ENCODE data around the gene CHRM4.

Gene CHRM4

DNA sequence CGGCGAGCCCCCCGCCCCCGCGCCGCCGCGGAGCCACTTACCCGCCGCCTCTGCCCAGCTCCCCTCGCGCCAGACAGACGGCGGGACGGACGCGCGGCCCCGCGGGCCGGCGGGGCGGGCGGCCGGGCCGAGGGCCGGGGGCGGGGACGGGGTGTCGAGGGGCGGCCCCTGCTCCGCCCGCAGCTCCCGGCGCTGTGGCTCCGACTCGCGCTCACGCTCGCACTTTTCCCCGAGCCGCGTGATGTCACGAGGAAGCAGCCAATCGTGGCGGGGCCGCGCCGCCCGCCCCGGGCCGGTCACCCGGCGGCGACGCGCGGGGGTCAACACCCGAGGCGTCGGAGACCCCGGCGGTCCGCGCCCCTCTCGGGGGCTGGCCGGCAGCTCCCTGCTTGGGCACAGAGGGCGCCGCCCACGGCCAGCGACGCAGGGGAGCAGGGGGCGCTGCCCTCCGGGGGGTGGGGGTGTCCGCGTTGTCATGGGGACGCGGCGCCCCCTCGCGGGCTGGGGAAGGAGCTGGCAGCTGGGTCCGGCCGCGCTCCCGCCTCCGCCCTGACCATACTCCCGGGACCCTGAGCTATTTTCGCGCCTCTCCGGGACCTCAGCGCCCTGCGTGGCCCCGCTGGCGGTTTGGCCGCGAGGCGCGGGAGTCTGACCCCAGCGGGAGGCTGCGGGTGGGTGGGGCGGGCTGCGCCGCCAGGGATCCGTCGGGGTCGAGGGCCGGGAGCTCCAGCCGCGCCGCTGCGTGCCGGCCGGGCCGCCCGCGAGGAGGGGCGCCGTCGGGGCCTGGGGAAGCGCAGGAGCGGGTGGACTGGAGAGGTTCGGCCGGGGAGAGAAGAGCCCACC is at the start of gene CHRM4:
Gene CHRM4 (minus strand): TSS at position 199 of the 843 bp plus-strand sequence. CDS start 5,219 bp downstream, outside the sequence.
- Histone ChIP-seq H3K4me3 (ENCODE audit: low read depth in 1 of 5, low read length in 5 of 5) (peak within 1 kb of the TSS in 4 of 5 donors; percentile 36 to 64 (median 42)), H3K4me1 (ENCODE audit: control insufficient read depth in 5 of 5, insufficient read depth in 5 of 5, low read length in 5 of 5) (peaks cover 0 to 42% (median 35%) of the 10 kb centered on the region in 5 donors), H3K27ac (ENCODE audit: low read depth, low read length) (no peak within 1 kb of the TSS), H3K27me3 (ENCODE audit: control insufficient read depth in 5 of 5, insufficient read depth in 4 of 5, low read length in 5 of 5) (peaks cover 28 to 37% (median 35%) of the 10 kb centered on the region in 5 donors), H3K36me3 (ENCODE audit: control insufficient read depth in 5 of 5, insufficient read depth in 5 of 5, low read length in 5 of 5) (peaks cover 0 to 10% (median 9%) of the 10 kb centered on the region in 5 donors), H3K9ac (ENCODE audit: low read length in 5 of 5) (no peak within 1 kb of the TSS), H3K9me3 (ENCODE audit: control insufficient read depth in 5 of 5, low read length in 5 of 5) (no peaks in the 10 kb centered on the region)

DNA sequence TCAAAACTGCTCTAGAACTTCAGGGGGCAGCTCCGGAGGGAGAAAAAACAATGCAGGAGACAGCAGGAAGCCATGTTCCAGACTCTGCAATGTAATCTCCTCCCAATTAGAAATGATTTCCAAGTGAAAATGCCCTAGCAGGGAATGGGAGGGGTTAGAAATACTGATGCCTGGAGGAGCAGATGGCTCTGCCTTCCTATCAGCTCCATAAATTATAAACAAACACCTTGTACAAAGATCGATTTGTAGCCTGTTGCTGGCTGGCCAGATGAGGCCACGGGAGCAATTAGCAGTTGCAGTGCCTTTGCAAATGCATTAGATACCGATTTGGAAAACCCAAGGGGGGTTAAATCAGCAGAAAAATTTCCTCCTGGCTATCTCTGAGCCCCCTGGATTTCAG is 46.6 kb upstream of the CHRM4 start:
- H3K36me3 ChIP-seq (ENCODE audit: control insufficient read depth in 5 of 5, insufficient read depth in 5 of 5, low read length in 5 of 5), result peaks cover 6 to 29% (median 23%) of the 10 kb centered on the region in 5 donors
- H3K9ac ChIP-seq (ENCODE audit: low read length in 5 of 5), result no peak overlapping the region
- H3K27ac ChIP-seq (ENCODE audit: low read depth, low read length), result no peak overlapping the region
- no peak overlapping the region for H3K4me3 ChIP-seq (ENCODE audit: low read depth in 1 of 5, low read length in 5 of 5)
- peaks cover 0 to 26% (median 9%) of the 10 kb centered on the region in 5 donors for H3K4me1 ChIP-seq (ENCODE audit: control insufficient read depth in 5 of 5, insufficient read depth in 5 of 5, low read length in 5 of 5)
- no peaks in the 10 kb centered on the region for H3K27me3 ChIP-seq (ENCODE audit: control insufficient read depth in 5 of 5, insufficient read depth in 4 of 5, low read length in 5 of 5)
- no peaks in the 10 kb centered on the region for H3K9me3 ChIP-seq (ENCODE audit: control insufficient read depth in 5 of 5, low read length in 5 of 5)

DNA sequence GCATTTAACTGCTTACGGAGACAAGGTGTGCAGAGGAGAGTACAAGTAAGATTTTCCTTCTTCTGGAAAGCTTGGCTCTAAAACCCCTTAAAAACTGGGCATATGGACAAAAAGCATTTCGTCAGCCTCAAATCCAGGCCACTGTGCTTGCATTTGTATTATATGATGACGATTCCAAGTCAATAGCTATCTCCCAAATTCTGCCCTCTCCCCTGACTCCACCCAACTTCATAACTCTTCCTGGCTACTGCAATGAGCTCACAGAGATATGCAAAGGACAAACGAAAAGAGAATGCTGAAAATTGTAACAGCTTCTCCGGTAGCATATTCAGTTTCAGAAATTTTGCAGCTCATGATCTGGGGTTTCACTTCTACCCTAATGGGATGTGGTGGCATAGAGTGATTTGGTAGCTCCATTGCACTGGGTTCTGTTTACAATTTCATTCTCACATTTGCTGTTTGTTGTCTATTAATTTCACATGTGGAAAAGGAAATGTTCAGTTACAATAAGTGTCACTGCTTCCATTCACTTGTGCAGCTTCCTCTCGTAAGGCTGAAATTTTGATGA is 45.6 kb upstream of the CHRM4 start:
- peaks cover 5 to 34% (median 23%) of the 10 kb centered on the region in 5 donors for H3K36me3 ChIP-seq (ENCODE audit: control insufficient read depth in 5 of 5, insufficient read depth in 5 of 5, low read length in 5 of 5)
- no peak overlapping the region for H3K4me3 ChIP-seq (ENCODE audit: low read depth in 1 of 5, low read length in 5 of 5)
- H3K27me3 ChIP-seq (ENCODE audit: control insufficient read depth in 5 of 5, insufficient read depth in 4 of 5, low read length in 5 of 5), result no peaks in the 10 kb centered on the region
- no peak overlapping the region for H3K27ac ChIP-seq (ENCODE audit: low read depth, low read length)
- H3K4me1 ChIP-seq (ENCODE audit: control insufficient read depth in 5 of 5, insufficient read depth in 5 of 5, low read length in 5 of 5), result peaks cover 0 to 26% (median 9%) of the 10 kb centered on the region in 5 donors
- H3K9ac ChIP-seq (ENCODE audit: low read length in 5 of 5), result no peak overlapping the region
- H3K9me3 ChIP-seq (ENCODE audit: control insufficient read depth in 5 of 5, low read length in 5 of 5), result no peaks in the 10 kb centered on the region

DNA sequence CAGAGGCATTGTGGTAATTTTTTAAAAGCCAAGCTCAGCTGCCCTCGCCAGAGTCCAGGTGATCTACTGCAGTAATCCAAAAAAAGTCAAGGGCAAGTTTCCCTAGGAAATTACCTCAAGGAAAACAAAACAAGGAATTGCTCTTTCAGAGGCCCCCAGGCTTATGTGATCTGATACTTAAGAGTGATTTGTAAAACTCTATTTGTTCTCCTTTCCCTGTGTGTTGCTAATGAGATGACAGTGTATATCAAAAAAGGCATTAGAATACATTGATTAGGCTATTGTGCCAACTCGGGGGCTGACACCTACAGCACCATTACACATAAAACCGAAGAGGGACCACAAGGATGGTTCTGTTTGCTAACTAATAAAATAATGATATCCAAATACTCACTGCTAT is 44.5 kb upstream of the CHRM4 start:
- peaks cover 8 to 30% (median 24%) of the 10 kb centered on the region in 5 donors for H3K36me3 ChIP-seq (ENCODE audit: control insufficient read depth in 5 of 5, insufficient read depth in 5 of 5, low read length in 5 of 5)
- no peak overlapping the region for H3K9ac ChIP-seq (ENCODE audit: low read length in 5 of 5)
- H3K4me3 ChIP-seq (ENCODE audit: low read depth in 1 of 5, low read length in 5 of 5), result no peak overlapping the region
- H3K27ac ChIP-seq (ENCODE audit: low read depth, low read length), result no peak overlapping the region
- H3K9me3 ChIP-seq (ENCODE audit: control insufficient read depth in 5 of 5, low read length in 5 of 5), result no peaks in the 10 kb centered on the region
- H3K4me1 ChIP-seq (ENCODE audit: control insufficient read depth in 5 of 5, insufficient read depth in 5 of 5, low read length in 5 of 5), result peaks cover 0 to 26% (median 15%) of the 10 kb centered on the region in 5 donors
- H3K27me3 ChIP-seq (ENCODE audit: control insufficient read depth in 5 of 5, insufficient read depth in 4 of 5, low read length in 5 of 5), result no peaks in the 10 kb centered on the region

DNA sequence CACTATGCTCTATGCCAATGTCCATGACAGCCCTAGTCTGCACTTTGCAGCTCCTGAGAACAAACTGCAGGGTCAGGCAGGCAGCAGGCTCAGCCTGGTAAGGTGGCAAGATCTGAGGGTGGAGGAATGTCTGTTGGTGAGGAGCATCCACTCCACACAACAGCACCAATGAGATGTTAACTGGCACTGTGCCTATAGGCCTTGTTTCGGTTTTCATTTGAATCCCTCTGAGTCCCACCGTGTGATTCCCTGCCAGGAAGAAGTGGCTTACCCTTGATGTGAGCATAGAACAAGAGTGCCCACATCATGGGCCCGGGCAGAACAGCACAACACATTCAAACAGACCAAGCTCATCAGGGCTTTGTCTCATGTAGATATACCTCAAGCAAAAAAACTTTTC is 44.1 kb upstream of the CHRM4 start:
- peaks cover 6 to 34% (median 26%) of the 10 kb centered on the region in 5 donors for H3K36me3 ChIP-seq (ENCODE audit: control insufficient read depth in 5 of 5, insufficient read depth in 5 of 5, low read length in 5 of 5)
- H3K9me3 ChIP-seq (ENCODE audit: control insufficient read depth in 5 of 5, low read length in 5 of 5), result no peaks in the 10 kb centered on the region
- no peak overlapping the region for H3K9ac ChIP-seq (ENCODE audit: low read length in 5 of 5)
- no peak overlapping the region for H3K27ac ChIP-seq (ENCODE audit: low read depth, low read length)
- H3K4me3 ChIP-seq (ENCODE audit: low read depth in 1 of 5, low read length in 5 of 5), result no peak overlapping the region
- H3K27me3 ChIP-seq (ENCODE audit: control insufficient read depth in 5 of 5, insufficient read depth in 4 of 5, low read length in 5 of 5), result no peaks in the 10 kb centered on the region
- peaks cover 0 to 26% (median 19%) of the 10 kb centered on the region in 5 donors for H3K4me1 ChIP-seq (ENCODE audit: control insufficient read depth in 5 of 5, insufficient read depth in 5 of 5, low read length in 5 of 5)

DNA sequence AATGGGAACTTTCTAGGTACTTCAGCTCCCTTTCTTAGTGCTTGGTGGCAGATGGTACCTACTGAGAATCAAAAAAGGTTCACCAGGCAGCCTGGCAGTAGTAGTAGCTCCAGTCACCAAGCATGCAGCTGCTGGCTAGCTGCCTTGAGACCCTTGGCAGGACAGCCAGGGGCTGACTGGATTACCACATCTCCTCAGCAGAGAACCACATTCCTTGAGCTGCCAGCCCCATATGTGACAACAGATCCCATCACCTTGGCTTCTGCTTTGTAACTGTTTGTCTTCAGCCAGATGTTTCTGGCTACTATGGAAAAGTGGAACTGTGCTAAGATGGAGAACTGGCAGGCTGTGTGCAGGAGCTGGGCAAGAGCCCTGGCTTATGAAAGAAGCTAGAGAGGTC is 39.6 kb upstream of the CHRM4 start:
- Histone ChIP-seq H3K4me3 (ENCODE audit: low read depth in 1 of 5, low read length in 5 of 5) (no peak overlapping the region), H3K36me3 (ENCODE audit: control insufficient read depth in 5 of 5, insufficient read depth in 5 of 5, low read length in 5 of 5) (peaks cover 11 to 58% (median 36%) of the 10 kb centered on the region in 5 donors), H3K9ac (ENCODE audit: low read length in 5 of 5) (no peak overlapping the region), H3K27me3 (ENCODE audit: control insufficient read depth in 5 of 5, insufficient read depth in 4 of 5, low read length in 5 of 5) (no peaks in the 10 kb centered on the region), H3K4me1 (ENCODE audit: control insufficient read depth in 5 of 5, insufficient read depth in 5 of 5, low read length in 5 of 5) (peaks cover 0 to 18% (median 16%) of the 10 kb centered on the region in 5 donors), H3K27ac (ENCODE audit: low read depth, low read length) (no peak overlapping the region), H3K9me3 (ENCODE audit: control insufficient read depth in 5 of 5, low read length in 5 of 5) (no peaks in the 10 kb centered on the region)

DNA sequence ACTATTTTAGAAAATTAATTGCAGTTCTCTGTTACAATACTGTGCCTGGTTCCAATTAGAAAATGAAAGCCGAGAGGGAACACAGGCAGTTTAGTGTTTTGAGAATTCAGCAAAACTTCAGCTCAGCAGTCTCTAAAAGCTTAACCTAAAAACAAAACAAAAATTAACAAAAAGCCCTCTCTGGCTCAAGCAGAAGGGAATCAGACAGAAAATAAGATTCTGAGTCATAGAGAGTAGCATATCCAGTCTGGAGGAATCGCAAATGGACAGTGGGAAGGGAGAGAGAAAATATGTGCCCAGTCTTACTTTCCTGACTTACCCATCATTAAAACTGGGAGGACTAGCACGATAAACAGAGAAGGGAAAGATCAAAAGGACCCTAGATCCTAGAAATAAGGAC is 38.1 kb upstream of the CHRM4 start:
- peaks cover 11 to 59% (median 38%) of the 10 kb centered on the region in 5 donors for H3K36me3 ChIP-seq (ENCODE audit: control insufficient read depth in 5 of 5, insufficient read depth in 5 of 5, low read length in 5 of 5)

DNA sequence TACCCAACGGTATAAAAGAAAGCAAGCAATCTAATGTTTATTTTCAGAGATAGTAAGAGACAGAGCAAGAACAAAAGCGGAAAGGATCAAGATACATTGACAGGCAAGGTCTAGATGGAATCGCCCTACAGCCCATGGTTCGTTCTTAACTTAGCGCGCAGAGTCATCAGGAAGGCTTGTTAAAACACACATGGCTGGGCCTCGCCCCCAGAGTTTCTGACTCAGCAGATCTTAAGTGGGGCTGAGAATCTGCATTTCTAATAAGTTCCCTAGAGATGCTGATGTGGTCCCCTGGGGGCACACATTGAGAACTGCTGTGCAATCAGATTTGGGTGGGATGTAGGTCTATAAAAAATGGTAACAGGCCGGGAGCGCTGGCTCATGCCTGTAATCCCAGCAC is 35.8 kb upstream of the CHRM4 start:
- Histone ChIP-seq H3K9me3 (ENCODE audit: control insufficient read depth in 5 of 5, low read length in 5 of 5) (no peaks in the 10 kb centered on the region), H3K4me3 (ENCODE audit: low read depth in 1 of 5, low read length in 5 of 5) (no peak overlapping the region), H3K4me1 (ENCODE audit: control insufficient read depth in 5 of 5, insufficient read depth in 5 of 5, low read length in 5 of 5) (peaks cover 0 to 18% (median 12%) of the 10 kb centered on the region in 5 donors), H3K9ac (ENCODE audit: low read length in 5 of 5) (no peak overlapping the region), H3K36me3 (ENCODE audit: control insufficient read depth in 5 of 5, insufficient read depth in 5 of 5, low read length in 5 of 5) (peaks cover 15 to 48% (median 27%) of the 10 kb centered on the region in 5 donors), H3K27me3 (ENCODE audit: control insufficient read depth in 5 of 5, insufficient read depth in 4 of 5, low read length in 5 of 5) (no peaks in the 10 kb centered on the region), H3K27ac (ENCODE audit: low read depth, low read length) (no peak overlapping the region)

More for the DNA sequence above, 38.1 kb upstream of the CHRM4 start:
- H3K9me3 ChIP-seq (ENCODE audit: control insufficient read depth in 5 of 5, low read length in 5 of 5), result no peaks in the 10 kb centered on the region
- no peak overlapping the region for H3K27ac ChIP-seq (ENCODE audit: low read depth, low read length)
- no peaks in the 10 kb centered on the region for H3K27me3 ChIP-seq (ENCODE audit: control insufficient read depth in 5 of 5, insufficient read depth in 4 of 5, low read length in 5 of 5)
- H3K4me1 ChIP-seq (ENCODE audit: control insufficient read depth in 5 of 5, insufficient read depth in 5 of 5, low read length in 5 of 5), result peaks cover 0 to 18% (median 12%) of the 10 kb centered on the region in 5 donors
- no peak overlapping the region for H3K4me3 ChIP-seq (ENCODE audit: low read depth in 1 of 5, low read length in 5 of 5)
- H3K9ac ChIP-seq (ENCODE audit: low read length in 5 of 5), result peak overlapping the region in 1 of 5 donors; percentile 15

DNA sequence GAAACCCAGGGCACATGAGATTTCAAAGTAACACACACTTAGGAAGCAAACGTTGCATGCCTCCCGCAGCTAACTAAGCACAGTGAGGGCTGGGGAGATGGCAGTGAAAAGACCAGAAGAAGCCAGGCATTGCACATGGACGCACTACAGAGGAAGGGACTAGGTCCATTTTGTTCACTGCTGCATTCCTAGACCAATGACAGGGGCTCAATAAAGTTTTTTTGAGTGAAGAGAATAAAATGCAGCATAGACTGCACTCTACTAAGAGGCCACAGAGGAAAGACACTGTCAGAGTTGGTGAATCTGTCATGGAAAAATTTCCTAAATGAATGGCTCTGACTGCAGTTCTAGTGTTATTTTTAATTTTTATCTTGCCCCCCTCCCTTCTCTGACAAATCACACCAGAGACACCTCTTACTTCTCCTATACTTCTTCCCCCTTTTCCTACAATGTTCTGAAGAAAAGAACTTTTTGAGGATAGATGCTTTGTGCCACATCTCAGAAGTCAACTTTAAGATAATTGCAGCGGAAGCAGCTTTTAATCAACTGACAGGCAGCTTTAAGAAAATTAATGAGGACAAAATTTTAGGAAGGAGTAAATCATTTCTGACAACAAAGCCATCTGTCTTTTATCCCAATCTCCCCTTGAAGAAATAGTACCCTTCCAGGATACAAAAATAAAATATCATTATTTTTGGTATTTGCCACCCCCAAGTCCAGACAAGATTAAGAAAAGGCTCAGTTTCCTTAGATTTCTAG is 34.8 kb upstream of the CHRM4 start:
- no peak overlapping the region for H3K9ac ChIP-seq (ENCODE audit: low read length in 5 of 5)
- H3K27ac ChIP-seq (ENCODE audit: low read depth, low read length), result no peak overlapping the region
- no peaks in the 10 kb centered on the region for H3K27me3 ChIP-seq (ENCODE audit: control insufficient read depth in 5 of 5, insufficient read depth in 4 of 5, low read length in 5 of 5)
- peaks cover 17 to 55% (median 34%) of the 10 kb centered on the region in 5 donors for H3K36me3 ChIP-seq (ENCODE audit: control insufficient read depth in 5 of 5, insufficient read depth in 5 of 5, low read length in 5 of 5)
- no peak overlapping the region for H3K4me3 ChIP-seq (ENCODE audit: low read depth in 1 of 5, low read length in 5 of 5)
- no peaks in the 10 kb centered on the region for H3K9me3 ChIP-seq (ENCODE audit: control insufficient read depth in 5 of 5, low read length in 5 of 5)
- peaks cover 0 to 16% (median 11%) of the 10 kb centered on the region in 5 donors for H3K4me1 ChIP-seq (ENCODE audit: control insufficient read depth in 5 of 5, insufficient read depth in 5 of 5, low read length in 5 of 5)

Data from subcutaneous abdominal adipose tissue (tissue), 5 donors.